DND-41 (cell line): ENCODE data around the gene SFXN5.

Source experiments
- ATAC-seq: fragments of 200-7000 bp; cut with Tn5 transposase; 3 replicates; pipeline ENCODE4 v1.9.1; 2021; ENCODE audit warnings: low read depth; ENCODE audit not compliant: insufficient read depth
- DNase-seq: peaks from one replicate; pipeline ENCODE4 v3.0.0-alpha.2; 2020
- H2AFZ ChIP-seq: 2 replicates; pipeline ENCODE4 v1.6.0; 2012; ENCODE audit warnings: low read depth, low read length
- H3K27ac ChIP-seq: 2 replicates; pipeline ENCODE4 v1.5.1; 2012; ENCODE audit warnings: low read length, inconsistent platforms
- H3K27me3 ChIP-seq: fragments of 200-600 bp; sonication (generic); 2 replicates; pipeline ENCODE4 v1.6.0; 2012; ENCODE audit warnings: low read length, mild to moderate bottlenecking, inconsistent platforms; ENCODE audit not compliant: insufficient read depth, poor library complexity
- H3K36me3 ChIP-seq: 2 replicates; pipeline ENCODE4 v1.5.1; 2012; ENCODE audit warnings: low read length, inconsistent platforms; ENCODE audit not compliant: insufficient read depth
- H3K4me1 ChIP-seq: 2 replicates; pipeline ENCODE4 v1.5.1; 2012; ENCODE audit warnings: mild to moderate bottlenecking, low read length; ENCODE audit not compliant: insufficient read depth
- H3K4me2 ChIP-seq: 2 replicates; pipeline ENCODE4 v1.6.0; 2012; ENCODE audit warnings: mild to moderate bottlenecking, moderate library complexity, low read length, inconsistent platforms; ENCODE audit not compliant: insufficient read depth
- H3K4me3 ChIP-seq, 2 experiments: fragments of 200-600 bp in 1 of 2; shearing (Covaris generic) in 1 of 2; 2 replicates each; pipeline ENCODE4 v1.5.1; 2012 to 2016; ENCODE audit warnings: inconsistent platforms in 2 of 2, low read length in 2 of 2, mild to moderate bottlenecking in 2 of 2, low read depth in 1 of 2, moderate library complexity in 1 of 2
- H3K79me2 ChIP-seq: 2 replicates; pipeline ENCODE4 v1.6.0; 2012; ENCODE audit warnings: low read length, inconsistent platforms; ENCODE audit not compliant: insufficient read depth
- H3K9ac ChIP-seq: 2 replicates; pipeline ENCODE4 v1.6.0; 2012; ENCODE audit warnings: low read depth, mild to moderate bottlenecking, inconsistent platforms, low read length, moderate library complexity
- H3K9me3 ChIP-seq: 2 replicates; pipeline ENCODE4 v1.5.1; 2012; ENCODE audit warnings: low read length, moderate library complexity, mild to moderate bottlenecking, inconsistent platforms; ENCODE audit not compliant: insufficient read depth, severe bottlenecking
- H4K20me1 ChIP-seq: 2 replicates; pipeline ENCODE4 v1.6.0; 2012; ENCODE audit warnings: low read length; ENCODE audit not compliant: insufficient read depth
- EZH2 ChIP-seq: IDR thresholded peaks from 3 replicates; pipeline ENCODE4 v1.6.1; 2012; ENCODE audit warnings: borderline replicate concordance, low read depth, mild to moderate bottlenecking, moderate library complexity, low read length, inconsistent platforms; ENCODE audit not compliant: severe bottlenecking
- TF ChIP-seq, protein P1 (sequence below): IDR thresholded peaks from 2 replicates; pipeline ENCODE4 v1.5.1; 2012; ENCODE audit warnings: borderline replicate concordance, low read length, moderate library complexity, mild to moderate bottlenecking; ENCODE audit not compliant: poor library complexity, severe bottlenecking; ENCODE audit errors: extremely low read depth

The SFXN5 gene

DNA sequence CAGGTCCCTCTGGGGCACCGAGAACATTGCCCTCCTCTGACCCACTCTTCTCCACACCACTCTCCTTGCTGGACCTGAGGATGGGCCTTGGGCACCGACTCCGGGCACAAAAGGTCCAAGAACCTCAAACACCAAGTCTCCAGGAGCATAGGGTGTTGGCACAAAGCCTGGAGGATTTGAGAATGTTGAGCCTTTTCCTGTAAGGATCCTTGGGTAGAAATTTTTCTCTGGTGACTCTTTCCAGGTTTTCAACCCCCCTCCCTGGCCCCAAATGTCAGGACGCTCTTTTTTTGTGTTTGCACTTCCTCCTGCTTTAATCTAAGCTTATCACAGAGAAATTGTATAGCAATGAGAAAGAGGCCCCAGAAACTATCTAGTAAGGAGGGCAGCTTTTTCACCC, 175.1 kb downstream of the SFXN5 start:
- Histone ChIP-seq H3K9me3 (no peaks in the 10 kb centered on the region), H3K4me3 (no peak overlapping the region), H3K27ac (no peak overlapping the region), H3K4me2 (no peak overlapping the region), H3K9ac (no peak overlapping the region), H3K36me3 (no peaks in the 10 kb centered on the region), H3K4me1 (no peaks in the 10 kb centered on the region), H2AFZ (no peak overlapping the region), H4K20me1 (peaks cover 8% of the 10 kb centered on the region; the same call in 1 of the 2 replicates), H3K79me2 (no peaks in the 10 kb centered on the region), H3K27me3 (peaks cover 9% of the 10 kb centered on the region)
- TF ChIP-seq EZH2, result no peak
- TF ChIP-seq, protein P1, sequence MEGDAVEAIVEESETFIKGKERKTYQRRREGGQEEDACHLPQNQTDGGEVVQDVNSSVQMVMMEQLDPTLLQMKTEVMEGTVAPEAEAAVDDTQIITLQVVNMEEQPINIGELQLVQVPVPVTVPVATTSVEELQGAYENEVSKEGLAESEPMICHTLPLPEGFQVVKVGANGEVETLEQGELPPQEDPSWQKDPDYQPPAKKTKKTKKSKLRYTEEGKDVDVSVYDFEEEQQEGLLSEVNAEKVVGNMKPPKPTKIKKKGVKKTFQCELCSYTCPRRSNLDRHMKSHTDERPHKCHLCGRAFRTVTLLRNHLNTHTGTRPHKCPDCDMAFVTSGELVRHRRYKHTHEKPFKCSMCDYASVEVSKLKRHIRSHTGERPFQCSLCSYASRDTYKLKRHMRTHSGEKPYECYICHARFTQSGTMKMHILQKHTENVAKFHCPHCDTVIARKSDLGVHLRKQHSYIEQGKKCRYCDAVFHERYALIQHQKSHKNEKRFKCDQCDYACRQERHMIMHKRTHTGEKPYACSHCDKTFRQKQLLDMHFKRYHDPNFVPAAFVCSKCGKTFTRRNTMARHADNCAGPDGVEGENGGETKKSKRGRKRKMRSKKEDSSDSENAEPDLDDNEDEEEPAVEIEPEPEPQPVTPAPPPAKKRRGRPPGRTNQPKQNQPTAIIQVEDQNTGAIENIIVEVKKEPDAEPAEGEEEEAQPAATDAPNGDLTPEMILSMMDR, result no peak
- DNase-seq (no peak), ATAC-seq (no peak)

DNA sequence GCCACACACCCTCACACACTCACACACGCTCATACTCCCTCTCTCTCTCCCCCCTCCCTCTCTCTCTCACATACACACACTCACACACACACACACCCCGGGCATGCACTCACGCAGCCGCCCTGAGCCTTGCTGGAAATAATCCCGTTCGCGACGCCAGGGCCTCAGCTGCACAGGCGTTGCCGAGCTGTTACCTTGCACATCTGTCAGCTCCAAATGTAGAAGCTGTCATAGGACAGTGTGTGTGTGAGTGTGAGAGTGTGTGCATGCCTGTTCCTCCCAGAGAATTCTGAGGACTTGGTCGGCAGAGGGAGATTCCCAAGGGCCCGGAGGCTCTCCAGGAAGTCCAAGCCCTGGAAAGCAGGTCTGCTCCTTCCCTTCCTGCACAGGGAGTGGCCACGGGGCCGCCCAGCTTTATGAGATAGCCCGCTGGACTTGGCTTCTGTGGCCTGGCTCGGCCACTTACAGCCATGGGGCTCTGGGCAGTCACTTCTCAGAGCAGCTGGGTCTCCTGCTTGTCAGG, 175.7 kb downstream of the SFXN5 start:
- no peak overlapping the region for H3K27ac ChIP-seq
- TF ChIP-seq EZH2, result no peak
- TF ChIP-seq, protein P1, result no peak
- H3K4me1 ChIP-seq, result no peaks in the 10 kb centered on the region
- H3K4me3 ChIP-seq, result no peak overlapping the region
- no peak overlapping the region for H3K9ac ChIP-seq
- H3K9me3 ChIP-seq, result no peaks in the 10 kb centered on the region
- H3K36me3 ChIP-seq, result no peaks in the 10 kb centered on the region
- ATAC-seq (no peak), DNase-seq (no peak)
- H4K20me1 ChIP-seq, result peaks cover 8% of the 10 kb centered on the region; the same call in 1 of the 2 replicates
- no peaks in the 10 kb centered on the region for H3K79me2 ChIP-seq
- no peak overlapping the region for H3K4me2 ChIP-seq
- H3K27me3 ChIP-seq, result peaks cover 9% of the 10 kb centered on the region
- no peak overlapping the region for H2AFZ ChIP-seq

DNA sequence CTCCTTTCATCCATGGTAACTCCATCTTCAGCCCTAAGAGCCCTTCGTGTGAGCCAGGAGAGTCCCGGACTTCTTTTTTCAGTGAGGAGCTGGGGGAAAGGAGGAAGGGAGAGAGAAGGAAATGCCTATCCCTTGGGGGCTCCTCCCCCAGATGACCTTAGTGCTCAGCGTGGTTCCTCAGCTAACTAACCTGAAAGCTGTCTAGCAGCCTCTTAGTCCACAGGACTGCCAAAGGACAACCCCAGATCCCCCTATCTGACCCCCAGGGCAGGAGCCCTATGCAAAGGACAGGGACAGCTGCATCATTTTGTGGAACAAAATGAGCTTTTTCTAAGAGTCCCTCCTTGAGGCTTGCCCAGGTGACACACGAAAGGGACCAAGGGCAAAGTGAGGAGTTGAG, 176.4 kb downstream of the SFXN5 start:
- Histone ChIP-seq H4K20me1 (peaks cover 8% of the 10 kb centered on the region; the same call in 1 of the 2 replicates), H3K9me3 (no peaks in the 10 kb centered on the region), H2AFZ (no peak overlapping the region), H3K4me1 (no peaks in the 10 kb centered on the region), H3K79me2 (no peaks in the 10 kb centered on the region), H3K4me3 (no peak overlapping the region), H3K9ac (no peak overlapping the region), H3K27ac (no peak overlapping the region), H3K4me2 (no peak overlapping the region), H3K36me3 (no peaks in the 10 kb centered on the region), H3K27me3 (peaks cover 9% of the 10 kb centered on the region)
- DNase-seq (no peak), ATAC-seq (no peak)
- TF ChIP-seq EZH2, result no peak
- TF ChIP-seq, protein P1, result no peak
